IMR-90 (cell line): ENCODE data around the gene PEAK3. TPM values are rescaled to one million over a fixed set of nuclear protein-coding genes. Genes with fewer than 3 reads are reported as not detected.

Experiments used
- ATAC-seq: fragments of 200-7000 bp; cut with Tn5 transposase; 2 replicates; pipeline ENCODE4 v1.9.1; 2020; ENCODE audit warnings: low read depth, mild to moderate bottlenecking, moderate library complexity
- BruUV-seq: library from RNA; stranded (reverse); fragments of 400-500 nt; replicated peaks from 2 replicates; lab custom pipeline; 2021; lab: Mats Ljungman, UMichigan
- CTCF ChIA-PET: fragments of 300-600 bp; formaldehyde crosslinking; extraction: SDS; loops from one replicate; lab custom pipeline; 2021; ENCODE audit warnings: antibody characterized with exemption; lab: Yijun Ruan, JAX
- POLR2A ChIA-PET: fragments of 300-600 bp; sonication (Branson Sonifier 250); formaldehyde crosslinking; loops from one replicate; lab custom pipeline; 2022; ENCODE audit warnings: antibody characterized with exemption; ENCODE audit not compliant: unreplicated experiment; lab: Charles Lee
- DNase-seq: peaks from one replicate; pipeline ENCODE4 v3.0.0; 2013
- H2AFZ ChIP-seq: replicated peaks from 2 replicates; pipeline ENCODE3; 2013; ENCODE audit warnings: low read length, mild to moderate bottlenecking; ENCODE audit not compliant: poor library complexity
- H2AK5ac ChIP-seq: 2 replicates; pipeline ENCODE4 v1.6.1; 2013; ENCODE audit warnings: low read depth, low read length, inconsistent platforms
- H2AK9ac ChIP-seq: replicated peaks from 2 replicates; pipeline ENCODE3; 2013; ENCODE audit warnings: mild to moderate bottlenecking, low read depth, low read length, moderate library complexity; ENCODE audit not compliant: poor library complexity
- H2BK120ac ChIP-seq: 2 replicates; pipeline ENCODE4 v1.6.1; 2013; ENCODE audit warnings: low read depth, low read length, inconsistent platforms
- H2BK15ac ChIP-seq: 3 replicates; pipeline ENCODE4 v1.6.1; 2013; ENCODE audit warnings: low read depth, low read length, inconsistent platforms
- H2BK20ac ChIP-seq: 2 replicates; pipeline ENCODE4 v1.6.1; 2013; ENCODE audit warnings: low read depth, mild to moderate bottlenecking, inconsistent platforms, low read length, moderate library complexity
- H2BK5ac ChIP-seq: 2 replicates; pipeline ENCODE4 v1.6.1; 2013; ENCODE audit warnings: mild to moderate bottlenecking, low read depth, low read length, inconsistent platforms; ENCODE audit not compliant: poor library complexity, severe bottlenecking
- H3K14ac ChIP-seq: replicated peaks from 2 replicates; pipeline ENCODE4 v1.6.1; 2013; ENCODE audit warnings: low read depth, low read length, inconsistent platforms
- H3K18ac ChIP-seq: 2 replicates; pipeline ENCODE4 v1.6.1; 2013; ENCODE audit warnings: low read depth, low read length, control low read depth
- H3K23ac ChIP-seq: 2 replicates; pipeline ENCODE4 v1.6.1; 2013; ENCODE audit warnings: low read depth, low read length, inconsistent platforms
- H3K27ac ChIP-seq: 2 replicates; pipeline ENCODE4 v1.5.1; 2013; ENCODE audit warnings: mild to moderate bottlenecking, control low read depth, low read length; ENCODE audit not compliant: insufficient read depth
- H3K27me3 ChIP-seq: 2 replicates; pipeline ENCODE4 v1.6.1; 2013; ENCODE audit warnings: low read length; ENCODE audit not compliant: control insufficient read depth, insufficient read depth
- H3K36me3 ChIP-seq: 2 replicates; pipeline ENCODE4 v1.6.1; 2013; ENCODE audit warnings: low read length, mixed read lengths; ENCODE audit not compliant: control insufficient read depth, insufficient read depth
- H3K4ac ChIP-seq: 2 replicates; pipeline ENCODE4 v1.6.1; 2013; ENCODE audit warnings: low read depth, low read length, inconsistent platforms
- H3K4me1 ChIP-seq: 2 replicates; pipeline ENCODE4 v1.6.1; 2013; ENCODE audit warnings: low read length, mixed read lengths; ENCODE audit not compliant: control insufficient read depth, insufficient read depth
- H3K4me2 ChIP-seq: 2 replicates; pipeline ENCODE4 v1.6.1; 2013; ENCODE audit warnings: low read depth, mild to moderate bottlenecking, control low read depth, low read length, moderate library complexity
- H3K4me3 ChIP-seq: 2 replicates; pipeline ENCODE4 v1.5.1; 2013; ENCODE audit warnings: low read depth, mild to moderate bottlenecking, control low read depth, low read length, moderate library complexity; ENCODE audit not compliant: insufficient read depth
- H3K56ac ChIP-seq: 2 replicates; pipeline ENCODE4 v1.6.1; 2013; ENCODE audit warnings: low read length, inconsistent platforms; ENCODE audit not compliant: insufficient read depth; ENCODE audit errors: extremely low read depth
- H3K79me1 ChIP-seq, 2 experiments: 2 replicates each; pipeline ENCODE4 v1.6.1; 2013; ENCODE audit warnings: low read length in 2 of 2, inconsistent platforms in 1 of 2, low read depth in 1 of 2
- H3K9ac ChIP-seq: 2 replicates; pipeline ENCODE4 v1.6.1; 2013; ENCODE audit warnings: low read depth, low read length, control low read depth
- H3K9me1 ChIP-seq: 2 replicates; pipeline ENCODE4 v1.6.1; 2013; ENCODE audit warnings: low read length, inconsistent platforms; ENCODE audit not compliant: insufficient read depth
- H3K9me3 ChIP-seq: 2 replicates; pipeline ENCODE4 v1.6.1; 2013; ENCODE audit warnings: low read length; ENCODE audit not compliant: control insufficient read depth, insufficient read depth
- H4K20me1 ChIP-seq: 2 replicates; pipeline ENCODE4 v1.6.1; 2013; ENCODE audit warnings: low read length, inconsistent platforms; ENCODE audit not compliant: insufficient read depth
- H4K5ac ChIP-seq: 2 replicates; pipeline ENCODE4 v1.6.1; 2013; ENCODE audit warnings: mild to moderate bottlenecking, low read depth, low read length, control low read depth
- H4K8ac ChIP-seq, 2 experiments: 2 replicates each; pipeline ENCODE4 v1.6.1; 2013; ENCODE audit warnings: low read depth in 2 of 2, low read length in 2 of 2, control low read depth in 1 of 2, inconsistent platforms in 1 of 2
- H4K91ac ChIP-seq: 2 replicates; pipeline ENCODE4 v1.6.1; 2013; ENCODE audit warnings: low read depth, low read length, inconsistent platforms; ENCODE audit not compliant: insufficient read depth
- BHLHE40 ChIP-seq: fragments of 150-350 bp; IDR thresholded peaks from 2 replicates; pipeline ENCODE4 v1.6.1; 2016; ENCODE audit warnings: mild to moderate bottlenecking, low read depth, low read length
- CEBPB ChIP-seq: IDR thresholded peaks from 2 replicates; pipeline ENCODE4 v1.6.1; 2012; ENCODE audit warnings: low read depth, low read length, improper control_type of control experiment
- CHD1 ChIP-seq: IDR thresholded peaks from 2 replicates; pipeline ENCODE4 v1.6.1; 2012; ENCODE audit warnings: low read depth, low read length, improper control_type of control experiment
- FOS ChIP-seq: fragments of 150-350 bp; IDR thresholded peaks from 2 replicates; pipeline ENCODE4 v1.6.1; 2016; ENCODE audit warnings: low read depth, low read length
- MAFK ChIP-seq: IDR thresholded peaks from 2 replicates; pipeline ENCODE4 v1.6.1; 2012; ENCODE audit warnings: low read depth, low read length, improper control_type of control experiment
- MAZ ChIP-seq: IDR thresholded peaks from 2 replicates; pipeline ENCODE4 v1.6.1; 2012; ENCODE audit warnings: low read depth, mild to moderate bottlenecking, low read length, improper control_type of control experiment, moderate library complexity, borderline replicate concordance
- MXI1 ChIP-seq: IDR thresholded peaks from 2 replicates; pipeline ENCODE4 v1.6.1; 2012; ENCODE audit warnings: low read depth, mild to moderate bottlenecking, low read length, moderate library complexity, borderline replicate concordance
- NFE2L2 ChIP-seq: fragments of 150-350 bp; IDR thresholded peaks from 2 replicates; pipeline ENCODE4 v1.6.1; 2016; ENCODE audit warnings: low read depth, mild to moderate bottlenecking, low read length
- POLR2A ChIP-seq: IDR thresholded peaks from 2 replicates; pipeline ENCODE4 v1.6.1; 2012; ENCODE audit warnings: mild to moderate bottlenecking, low read depth, low read length
- RAD21 ChIP-seq: IDR thresholded peaks from 2 replicates; pipeline ENCODE4 v1.6.1; 2012; ENCODE audit warnings: low read length, improper control_type of control experiment
- RCOR1 ChIP-seq: IDR thresholded peaks from 2 replicates; pipeline ENCODE4 v1.6.1; 2012; ENCODE audit warnings: mild to moderate bottlenecking, low read length, improper control_type of control experiment; ENCODE audit not compliant: insufficient replicate concordance
- RFX5 ChIP-seq: IDR thresholded peaks from 2 replicates; pipeline ENCODE4 v1.8.0; 2012; ENCODE audit warnings: low read depth, mild to moderate bottlenecking, low read length, moderate library complexity
- SMC3 ChIP-seq: fragments of 150-350 bp; IDR thresholded peaks from 2 replicates; pipeline ENCODE4 v1.6.1; 2016; ENCODE audit warnings: low read depth, mild to moderate bottlenecking, antibody characterized with exemption, low read length, moderate library complexity
- WGBS, 2 experiments: methylation state at CpG; one replicate each; pipeline versions ENCODE4 v1.1.5 to v1.1.7; 2013; ENCODE audit warnings: missing lambda C conversion rate in 2 of 2; ENCODE audit not compliant: insufficient read length in 1 of 2; ENCODE audit errors: extremely low coverage in 2 of 2; 5-methylcytosine and 5-hydroxymethylcytosine counted together
- dilution Hi-C: fragments of 300-500 bp; cut with HindIII; formaldehyde crosslinking; loops from one replicate; pipeline ENCODE4 v1.14.3; 2018; ENCODE audit warnings: low sequenced_read_pairs; ENCODE audit not compliant: unreplicated experiment
- in situ Hi-C: fragments of 300-500 bp; cut with MboI; formaldehyde crosslinking; loops from 3 replicates; pipeline ENCODE4 v1.14.3; 2019; ENCODE audit warnings: low sequenced_read_pairs, inconsistent platforms, mixed read lengths
- intact Hi-C: fragments of 100-400 bp; cut with micrococcal nuclease; formaldehyde crosslinking; loops from 2 replicates; pipeline ENCODE4 v1.10.0; 2022
- polyA plus RNA-seq, 3 experiments: library from polyadenylated mRNA; depleted of rRNA; stranded (reverse); fragments of >200 nt; gene quantifications; 2 replicates each; pipeline ENCODE4 v1.2.3, GENCODE V29; 2012; ENCODE audit warnings: low replicate concordance in 1 of 3
- total RNA-seq: library from RNA; depleted of rRNA; stranded (reverse); fragments of >200 nt; gene quantifications from 2 replicates; pipeline ENCODE4 v1.2.3, GENCODE V29; 2012
- TF ChIP-seq, protein P1 (sequence below): conservative IDR thresholded peaks from 2 replicates; pipeline ENCODE4 v1.5.1; 2012; ENCODE audit warnings: mild to moderate bottlenecking, low read depth, low read length, improper control_type of control experiment
- TF ChIP-seq, protein P2 (sequence below): fragments of 150-350 bp; IDR thresholded peaks from 2 replicates; pipeline ENCODE4 v1.6.1; 2016; ENCODE audit warnings: low read depth, mild to moderate bottlenecking, low read length, moderate library complexity, borderline replicate concordance
- TF ChIP-seq, protein P3 (sequence below): fragments of 150-350 bp; IDR thresholded peaks from 2 replicates; pipeline ENCODE4 v1.6.1; 2017; ENCODE audit warnings: mild to moderate bottlenecking, antibody characterized with exemption, low read length, low read depth

PEAK3 gene
- total and polyA plus RNA-seq, 2 of the 4 experiments (the other 2 are of a cell fraction) = under 0.01 to 0.09 TPM

DNA sequence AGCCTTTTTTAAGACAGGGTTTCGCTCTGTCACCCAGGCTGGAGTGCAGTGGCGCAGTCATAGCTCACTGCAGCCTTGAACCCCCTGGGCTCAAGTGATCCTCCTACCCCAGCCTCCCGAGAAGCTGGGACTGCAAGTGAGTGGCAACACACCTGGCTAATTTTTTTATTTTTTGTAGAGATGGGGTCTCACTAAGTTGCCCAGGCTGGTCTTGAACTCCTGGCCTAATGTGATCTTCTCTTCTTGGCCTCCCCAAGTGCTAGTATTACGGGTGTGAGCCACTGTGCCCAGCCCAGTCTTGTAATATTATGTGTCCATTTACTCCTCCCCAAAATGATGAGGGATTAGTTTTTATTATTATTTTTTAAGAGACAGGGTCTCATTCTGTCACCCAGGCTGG lies 29.1 kb upstream of the PEAK3 start:
- DNase-seq = no peak
- TF ChIP-seq SMC3 (no peak), MXI1 (no peak), CHD1 (no peak), RFX5 (no peak), MAZ (no peak), MAFK (no peak), POLR2A (no peak), NFE2L2 (no peak), RCOR1 (no peak), CEBPB (no peak), RAD21 (no peak), BHLHE40 (no peak), FOS (no peak)
- TF ChIP-seq, protein P1, sequence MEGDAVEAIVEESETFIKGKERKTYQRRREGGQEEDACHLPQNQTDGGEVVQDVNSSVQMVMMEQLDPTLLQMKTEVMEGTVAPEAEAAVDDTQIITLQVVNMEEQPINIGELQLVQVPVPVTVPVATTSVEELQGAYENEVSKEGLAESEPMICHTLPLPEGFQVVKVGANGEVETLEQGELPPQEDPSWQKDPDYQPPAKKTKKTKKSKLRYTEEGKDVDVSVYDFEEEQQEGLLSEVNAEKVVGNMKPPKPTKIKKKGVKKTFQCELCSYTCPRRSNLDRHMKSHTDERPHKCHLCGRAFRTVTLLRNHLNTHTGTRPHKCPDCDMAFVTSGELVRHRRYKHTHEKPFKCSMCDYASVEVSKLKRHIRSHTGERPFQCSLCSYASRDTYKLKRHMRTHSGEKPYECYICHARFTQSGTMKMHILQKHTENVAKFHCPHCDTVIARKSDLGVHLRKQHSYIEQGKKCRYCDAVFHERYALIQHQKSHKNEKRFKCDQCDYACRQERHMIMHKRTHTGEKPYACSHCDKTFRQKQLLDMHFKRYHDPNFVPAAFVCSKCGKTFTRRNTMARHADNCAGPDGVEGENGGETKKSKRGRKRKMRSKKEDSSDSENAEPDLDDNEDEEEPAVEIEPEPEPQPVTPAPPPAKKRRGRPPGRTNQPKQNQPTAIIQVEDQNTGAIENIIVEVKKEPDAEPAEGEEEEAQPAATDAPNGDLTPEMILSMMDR = no peak
- TF ChIP-seq, protein P2, sequence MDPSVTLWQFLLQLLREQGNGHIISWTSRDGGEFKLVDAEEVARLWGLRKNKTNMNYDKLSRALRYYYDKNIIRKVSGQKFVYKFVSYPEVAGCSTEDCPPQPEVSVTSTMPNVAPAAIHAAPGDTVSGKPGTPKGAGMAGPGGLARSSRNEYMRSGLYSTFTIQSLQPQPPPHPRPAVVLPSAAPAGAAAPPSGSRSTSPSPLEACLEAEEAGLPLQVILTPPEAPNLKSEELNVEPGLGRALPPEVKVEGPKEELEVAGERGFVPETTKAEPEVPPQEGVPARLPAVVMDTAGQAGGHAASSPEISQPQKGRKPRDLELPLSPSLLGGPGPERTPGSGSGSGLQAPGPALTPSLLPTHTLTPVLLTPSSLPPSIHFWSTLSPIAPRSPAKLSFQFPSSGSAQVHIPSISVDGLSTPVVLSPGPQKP = no peak
- TF ChIP-seq, protein P3, sequence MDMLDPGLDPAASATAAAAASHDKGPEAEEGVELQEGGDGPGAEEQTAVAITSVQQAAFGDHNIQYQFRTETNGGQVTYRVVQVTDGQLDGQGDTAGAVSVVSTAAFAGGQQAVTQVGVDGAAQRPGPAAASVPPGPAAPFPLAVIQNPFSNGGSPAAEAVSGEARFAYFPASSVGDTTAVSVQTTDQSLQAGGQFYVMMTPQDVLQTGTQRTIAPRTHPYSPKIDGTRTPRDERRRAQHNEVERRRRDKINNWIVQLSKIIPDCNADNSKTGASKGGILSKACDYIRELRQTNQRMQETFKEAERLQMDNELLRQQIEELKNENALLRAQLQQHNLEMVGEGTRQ = no peak
- intact Hi-C loops = no loop called here

More for the DNA sequence above, 29.1 kb upstream of the PEAK3 start:
- no peak overlapping the region for H3K56ac ChIP-seq
- WGBS, 2 experiments = no CpG with 5 or more reads among the region's 4 CpGs
- no peak overlapping the region for H2BK20ac ChIP-seq
- H2AFZ ChIP-seq = no peak overlapping the region
- H3K36me3 ChIP-seq = no peaks in the 10 kb centered on the region
- no peak overlapping the region for H3K14ac ChIP-seq
- no peak overlapping the region for H3K23ac ChIP-seq
- no peaks in the 10 kb centered on the region for H3K79me1 ChIP-seq
- H3K27ac ChIP-seq = no peak overlapping the region
- no peak overlapping the region for H3K9ac ChIP-seq
- BruUV-seq = no TSS peak
- H4K5ac ChIP-seq = no peak overlapping the region
- no peak overlapping the region for H3K18ac ChIP-seq
- ChIA-PET CTCF (no interaction called here), POLR2A (no interaction called here)
- 0 out of 2 replicates have a peak, but pooled peaks cover 8% of the 10 kb centered on the region for H4K20me1 ChIP-seq
- H3K27me3 ChIP-seq = peaks cover 37% of the 10 kb centered on the region
- no peak overlapping the region for H2AK5ac ChIP-seq
- no peak overlapping the region for H2BK120ac ChIP-seq
- no peak overlapping the region for H3K4ac ChIP-seq
- H2BK15ac ChIP-seq = no peak overlapping the region
- no peak overlapping the region for H2AK9ac ChIP-seq
- dilution Hi-C loops = no loop called here
- H4K91ac ChIP-seq = no peak overlapping the region
- peaks cover 3% of the 10 kb centered on the region for H3K9me3 ChIP-seq
- no peak for ATAC-seq
- no peak overlapping the region for H3K4me2 ChIP-seq
- H2BK5ac ChIP-seq = no peak overlapping the region
- H3K4me3 ChIP-seq = no peak overlapping the region
- no peak overlapping the region for H4K8ac ChIP-seq
- H3K4me1 ChIP-seq = peaks cover 6% of the 10 kb centered on the region; the same call in 1 of the 2 replicates
- H3K9me1 ChIP-seq = no peaks in the 10 kb centered on the region
- in situ Hi-C loops = loop anchor here (10.0 kb wide), 1 partner anchor 156 kb away; the partner anchor contains the start of gene AP3D1
